Activated CD4-positive, alpha-beta T cell treated with anti-CD3 and anti-CD28 coated beads for 36 hours (primary cell): ENCODE measurements around the gene MAP1B. TPM values are rescaled to one million over a fixed set of nuclear protein-coding genes. Genes with fewer than 3 reads are reported as not detected.
A peak's percentile ranks its signal among the peaks of the same experiment; 100 is the strongest.

ENCODE experiments used
- ATAC-seq: fragments of 200-7000 bp; cut with Tn5 transposase; one replicate; pipeline ENCODE4 v1.10.0; 2021; ENCODE audit warnings: mild to moderate bottlenecking, moderate library complexity
- CTCF ChIA-PET: fragments of 350-600 bp; sonication (Branson Sonifier 250); formaldehyde crosslinking; loops from one replicate; lab custom pipeline; 2021; ENCODE audit warnings: antibody characterized with exemption; lab: Charles Lee
- POLR2A ChIA-PET: fragments of 350-600 bp; sonication (Branson Sonifier 250); formaldehyde crosslinking; loops from one replicate; lab custom pipeline; 2021; ENCODE audit warnings: antibody characterized with exemption, inconsistent platforms; lab: Charles Lee
- DNase-seq: peaks from one replicate; pipeline ENCODE4 v3.0.0-alpha.2; 2020
- H3K27ac Mint-ChIP-seq: one replicate; pipeline ENCODE4 v1.8.0; 2021; ENCODE audit warnings: mixed read lengths
- H3K27me3 Mint-ChIP-seq: one replicate; pipeline ENCODE4 v1.8.0; 2021; ENCODE audit warnings: mixed read lengths
- H3K36me3 Mint-ChIP-seq: one replicate; pipeline ENCODE4 v1.8.0; 2021; ENCODE audit warnings: low read depth, mixed read lengths
- H3K4me1 Mint-ChIP-seq: one replicate; pipeline ENCODE4 v1.8.0; 2021; ENCODE audit warnings: mixed read lengths
- H3K4me3 Mint-ChIP-seq: one replicate; pipeline ENCODE4 v1.8.0; 2021; ENCODE audit warnings: mild to moderate bottlenecking, moderate library complexity, mixed read lengths
- H3K9me3 Mint-ChIP-seq: one replicate; pipeline ENCODE4 v1.8.0; 2021; ENCODE audit warnings: low read depth, mixed read lengths
- intact Hi-C, 2 experiments: fragments of 100-400 bp; cut with DNase I in 1 of 2; cut with micrococcal nuclease in 1 of 2; formaldehyde crosslinking; loops; one replicate each; pipeline versions ENCODE4 v1.14.2 to v1.15.1; 2022 to 2024; cut with DNase I, micrococcal nuclease
- total RNA-seq, 2 experiments: library from RNA; stranded (reverse); gene quantifications; one replicate each; pipeline ENCODE4 v1.2.3, GENCODE V29; 2021

Gene MAP1B
- total RNA-seq, 2 experiments from 2014 or later, result 0.16 to 0.26 TPM

- H3K4me3 Mint-ChIP-seq, result no peak overlapping the region
- peaks cover 2% of the 10 kb centered on the region for H3K27me3 Mint-ChIP-seq
- H3K27ac Mint-ChIP-seq, result no peak overlapping the region
- H3K9me3 Mint-ChIP-seq, result no peaks in the 10 kb centered on the region
- CTCF ChIA-PET, result interaction anchor here (0.6 kb wide), 1 partner anchor 20 kb away, joined by 5 read pairs; no protein-coding TSS in a partner anchor
- peaks cover 19% of the 10 kb centered on the region for H3K4me1 Mint-ChIP-seq
- intact Hi-C loops, result loop anchor here in 1 of 2 experiments (10.0 kb wide), 1 partner anchor 61 kb away; no protein-coding TSS in a partner anchor
- ATAC-seq (no peak), DNase-seq (no peak)
- POLR2A ChIA-PET, result no interaction called here
- no peaks in the 10 kb centered on the region for H3K36me3 Mint-ChIP-seq
These were observed 96.1 kb downstream of the MAP1B start for GRCh38 chr5:72203251-72203845.

- intact Hi-C loops, result loop anchor here in 1 of 2 experiments (10.0 kb wide), 1 partner anchor 60 kb away; no protein-coding TSS in a partner anchor
- DNase-seq (no peak), ATAC-seq (no peak)
- peaks cover 2% of the 10 kb centered on the region for H3K27me3 Mint-ChIP-seq
- ChIA-PET CTCF (interaction anchor here (0.7 kb wide), 1 partner anchor 97 kb away, joined by 3 read pairs; no protein-coding TSS in a partner anchor), POLR2A (no interaction called here)
- no peaks in the 10 kb centered on the region for H3K36me3 Mint-ChIP-seq
- H3K9me3 Mint-ChIP-seq, result no peaks in the 10 kb centered on the region
- no peak overlapping the region for H3K27ac Mint-ChIP-seq
- H3K4me3 Mint-ChIP-seq, result no peak overlapping the region
- peaks cover 20% of the 10 kb centered on the region for H3K4me1 Mint-ChIP-seq
These were observed 97.7 kb downstream of the MAP1B start for GRCh38 chr5:72204946-72205345.

- ChIA-PET POLR2A (no interaction called here), CTCF (interaction anchor here (0.7 kb wide), 1 partner anchor 96 kb away, joined by 3 read pairs; no protein-coding TSS in a partner anchor)
- ATAC-seq, result no peak
- intact Hi-C loops, result loop anchor here in 1 of 2 experiments (10.0 kb wide), 1 partner anchor 59 kb away; no protein-coding TSS in a partner anchor
- no peaks in the 10 kb centered on the region for H3K36me3 Mint-ChIP-seq
- no peak overlapping the region for H3K4me3 Mint-ChIP-seq
- no peak overlapping the region for H3K27ac Mint-ChIP-seq
- no peaks in the 10 kb centered on the region for H3K9me3 Mint-ChIP-seq
- H3K27me3 Mint-ChIP-seq, result peaks cover 2% of the 10 kb centered on the region
- peaks cover 20% of the 10 kb centered on the region for H3K4me1 Mint-ChIP-seq
- DNase-seq, result no peak
These were observed 98.2 kb downstream of the MAP1B start for GRCh38 chr5:72205431-72206009.

- no peaks in the 10 kb centered on the region for H3K9me3 Mint-ChIP-seq
- ATAC-seq, result no peak
- H3K4me3 Mint-ChIP-seq, result no peak overlapping the region
- ChIA-PET POLR2A (no interaction called here), CTCF (no interaction called here)
- peaks cover 2% of the 10 kb centered on the region for H3K27me3 Mint-ChIP-seq
- intact Hi-C loops, result loop anchor here in 1 of 2 experiments (10.0 kb wide), 1 partner anchor 59 kb away; no protein-coding TSS in a partner anchor
- no peaks in the 10 kb centered on the region for H3K36me3 Mint-ChIP-seq
- H3K27ac Mint-ChIP-seq, result no peak overlapping the region
- H3K4me1 Mint-ChIP-seq, result peaks cover 20% of the 10 kb centered on the region
- DNase-seq, result no peak
These were observed 98.9 kb downstream of the MAP1B start for GRCh38 chr5:72206160-72206559.

GRCh38 chr5:72206994-72207393, 99.7 kb downstream of the MAP1B start:
- Mint-ChIP-seq H3K4me1 (peaks cover 20% of the 10 kb centered on the region), H3K27ac (no peak overlapping the region), H3K4me3 (no peak overlapping the region), H3K9me3 (no peaks in the 10 kb centered on the region), H3K27me3 (peaks cover 2% of the 10 kb centered on the region), H3K36me3 (no peaks in the 10 kb centered on the region)
- POLR2A ChIA-PET, result no interaction called here
- CTCF ChIA-PET, result no interaction called here
- DNase-seq, result peak; percentile 47
- intact Hi-C loops, result loop anchor here in 1 of 2 experiments (10.0 kb wide), 1 partner anchor 58 kb away; no protein-coding TSS in a partner anchor
- ATAC-seq, result peak; percentile 93

GRCh38 chr5:72208324-72208926, 101.2 kb downstream of the MAP1B start:
- ChIA-PET POLR2A (no interaction called here), CTCF (interaction anchor here (0.7 to 1.4 kb wide), 3 partner anchors 13 to 35 kb away, joined by 3 to 5 read pairs (median 3); no protein-coding TSS in a partner anchor)
- H3K9me3 Mint-ChIP-seq, result no peaks in the 10 kb centered on the region
- H3K27me3 Mint-ChIP-seq, result no peaks in the 10 kb centered on the region
- H3K4me3 Mint-ChIP-seq, result no peak overlapping the region
- intact Hi-C loops, result loop anchor here in 1 of 2 experiments (10.0 kb wide), 1 partner anchor 56 kb away; no protein-coding TSS in a partner anchor
- no peak for DNase-seq
- no peak for ATAC-seq
- H3K27ac Mint-ChIP-seq, result no peak overlapping the region
- H3K4me1 Mint-ChIP-seq, result peaks cover 21% of the 10 kb centered on the region
- no peaks in the 10 kb centered on the region for H3K36me3 Mint-ChIP-seq

- DNase-seq, result no peak
- intact Hi-C loops, result loop anchor here in 1 of 2 experiments (10.0 kb wide), 1 partner anchor 55 kb away; no protein-coding TSS in a partner anchor
- ChIA-PET CTCF (interaction anchor here (1.0 kb wide), 1 partner anchor 18 kb away, joined by 3 read pairs; no protein-coding TSS in a partner anchor), POLR2A (no interaction called here)
- H3K27me3 Mint-ChIP-seq, result no peaks in the 10 kb centered on the region
- H3K9me3 Mint-ChIP-seq, result no peaks in the 10 kb centered on the region
- H3K27ac Mint-ChIP-seq, result no peak overlapping the region
- no peaks in the 10 kb centered on the region for H3K36me3 Mint-ChIP-seq
- H3K4me3 Mint-ChIP-seq, result no peak overlapping the region
- no peak for ATAC-seq
- H3K4me1 Mint-ChIP-seq, result peaks cover 24% of the 10 kb centered on the region
These were observed 102.2 kb downstream of the MAP1B start for GRCh38 chr5:72209147-72210115.

- Mint-ChIP-seq H3K27ac (peak overlapping the region; percentile 5), H3K36me3 (peaks cover 3% of the 10 kb centered on the region)
- CTCF ChIA-PET, result no interaction called here
These were observed 103.8 kb downstream of the MAP1B start for GRCh38 chr5:72210888-72211678.

GRCh38 chr5:72212171-72212570, 104.9 kb downstream of the MAP1B start:
- Mint-ChIP-seq H3K36me3 (peaks cover 6% of the 10 kb centered on the region), H3K27me3 (no peaks in the 10 kb centered on the region), H3K4me3 (no peak overlapping the region), H3K4me1 (peaks cover 9% of the 10 kb centered on the region), H3K9me3 (no peaks in the 10 kb centered on the region), H3K27ac (no peak overlapping the region)
- ChIA-PET CTCF (no interaction called here), POLR2A (no interaction called here)
- intact Hi-C loops, result no loop called here
- no peak for DNase-seq
- ATAC-seq, result no peak

More at GRCh38 chr5:72210888-72211678, 103.8 kb downstream of the MAP1B start:
- no peak for DNase-seq
- Mint-ChIP-seq H3K4me1 (peaks cover 16% of the 10 kb centered on the region), H3K9me3 (no peaks in the 10 kb centered on the region), H3K27me3 (no peaks in the 10 kb centered on the region), H3K4me3 (no peak overlapping the region)
- POLR2A ChIA-PET, result no interaction called here
- intact Hi-C loops, result no loop called here
- no peak for ATAC-seq

GRCh38 chr5:72213482-72213881, 106.2 kb downstream of the MAP1B start:
- POLR2A ChIA-PET, result no interaction called here
- CTCF ChIA-PET, result no interaction called here
- Mint-ChIP-seq H3K4me1 (peaks cover 3% of the 10 kb centered on the region), H3K36me3 (peaks cover 17% of the 10 kb centered on the region), H3K27me3 (no peaks in the 10 kb centered on the region), H3K9me3 (no peaks in the 10 kb centered on the region), H3K4me3 (no peak overlapping the region), H3K27ac (no peak overlapping the region)
- DNase-seq (no peak), ATAC-seq (no peak)
- intact Hi-C loops, result no loop called here
